Measurements from ENCODE around the gene CARD8.

CARD8 gene

DNA sequence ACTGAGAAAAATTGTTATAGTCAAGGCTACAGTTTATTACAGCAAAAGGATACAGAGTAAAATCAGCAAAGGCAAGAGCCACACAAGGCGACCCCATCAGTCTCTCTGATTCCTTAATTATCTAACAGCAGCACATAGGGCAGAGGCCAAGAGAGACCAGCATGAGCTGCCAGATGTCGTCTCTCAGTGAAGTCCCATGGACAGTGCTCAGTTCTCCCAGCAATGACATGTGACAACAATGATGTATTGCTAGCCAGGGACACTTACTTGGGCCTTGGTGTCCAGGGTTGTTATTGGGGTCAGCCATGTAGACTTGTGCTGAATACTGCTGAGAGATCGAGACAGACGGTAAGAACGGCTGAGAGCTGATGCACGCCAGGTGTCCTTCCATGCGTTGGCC, 63.0 kb downstream of the CARD8 start:
- CTCF ChIA-PET: no interaction called here
- POLR2A ChIA-PET: no interaction called here

DNA sequence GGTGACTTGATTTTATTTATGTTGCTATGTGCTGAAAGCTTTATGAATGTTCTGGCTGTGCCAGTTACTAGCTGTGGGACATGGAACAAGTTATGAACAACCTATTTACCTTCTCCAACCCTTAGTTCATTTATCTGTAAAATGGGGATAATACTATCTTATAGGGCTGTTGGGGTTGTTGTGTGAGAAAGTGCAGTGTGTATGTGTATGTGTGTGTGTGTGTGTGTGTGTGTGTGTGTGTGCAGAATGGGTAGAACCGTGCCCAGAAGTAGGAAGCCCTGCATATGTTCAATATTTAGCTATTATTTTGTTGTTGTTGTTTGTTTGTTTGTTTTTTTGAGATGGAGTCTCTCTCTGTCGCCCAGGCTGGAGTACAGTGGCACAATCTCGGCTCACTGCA, 64.8 kb downstream of the CARD8 start:
- POLR2A ChIA-PET: interaction anchor here (1.0 to 2.6 kb wide), 2 partner anchors 13 to 19 kb away, joined by 3 to 12 read pairs; no protein-coding TSS in a partner anchor

More for the DNA sequence above, 63.0 kb downstream of the CARD8 start:
- no peak for DNase-seq (ENCODE audit: extremely low spot score)
- TF ChIP-seq SUZ12 (IDR thresholded peaks at IDR 0.05): no peak
- TF ChIP-seq FOXM1 (IDR thresholded peaks at IDR 0.05; ENCODE audit: borderline replicate concordance): no peak
- TF ChIP-seq ELF4 (IDR thresholded peaks at IDR 0.05): no peak
- TF ChIP-seq BHLHE40 (IDR thresholded peaks at IDR 0.05; ENCODE audit: borderline replicate concordance): no peak
- TF ChIP-seq L3MBTL2 (conservative IDR thresholded peaks at IDR 0.05): no peak
- TF ChIP-seq FOXK2 (IDR thresholded peaks at IDR 0.05): no peak
- no peak for TF ChIP-seq FOXA1 (IDR thresholded peaks at IDR 0.05)
- TF ChIP-seq SP1 (IDR thresholded peaks at IDR 0.05): no peak
- no peak for TF ChIP-seq ARNT (IDR thresholded peaks at IDR 0.05)
- TF ChIP-seq CTBP1 (IDR thresholded peaks at IDR 0.05; ENCODE audit: borderline replicate concordance): no peak
- no peak for TF ChIP-seq HDGF (IDR thresholded peaks at IDR 0.05; ENCODE audit: borderline replicate concordance)

DNA sequence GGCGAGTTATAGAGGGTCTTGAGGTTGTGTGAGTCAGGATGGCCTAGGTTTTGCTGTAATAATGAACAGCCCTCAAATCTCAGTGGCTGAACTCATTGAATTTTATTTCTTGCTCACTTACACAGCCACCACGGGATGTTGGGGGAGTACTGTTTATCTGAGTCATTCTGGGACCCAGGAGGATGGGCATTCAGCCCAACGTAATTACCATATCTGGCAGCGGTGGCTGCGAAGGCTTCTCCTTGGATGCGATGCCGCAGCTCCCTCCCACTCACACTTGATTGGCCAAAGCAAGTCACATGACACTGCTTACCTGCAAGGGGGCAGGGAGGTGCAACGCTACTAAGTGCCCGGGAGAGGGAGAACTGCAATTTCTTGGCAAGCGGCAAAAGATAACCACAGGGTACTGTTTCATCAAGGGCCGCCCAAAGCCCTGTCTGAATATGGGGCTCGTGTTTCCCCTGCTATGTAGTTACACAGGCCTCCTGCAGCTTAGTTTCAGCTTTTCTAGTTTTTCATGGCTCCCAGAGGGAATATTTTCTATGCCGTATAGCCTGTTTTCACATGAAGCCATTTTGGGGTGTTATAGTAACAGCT, 65.3 kb downstream of the CARD8 start:
- TF ChIP-seq L3MBTL2 (conservative IDR thresholded peaks at IDR 0.05) (peak; percentile 65; the same call in 1 of the 2 replicates), CTBP1 (IDR thresholded peaks at IDR 0.05; ENCODE audit: borderline replicate concordance) (no peak)
- POLR2A ChIA-PET: interaction anchor here (1.0 to 2.6 kb wide), 2 partner anchors 13 to 19 kb away, joined by 3 to 12 read pairs; no protein-coding TSS in a partner anchor
- peak; percentile 85 for DNase-seq (ENCODE audit: extremely low spot score)
- CTCF ChIA-PET: interaction anchor here (0.6 to 0.9 kb wide), 2 partner anchors 13 to 95 kb away, joined by 3 read pairs; no protein-coding TSS in a partner anchor

More for the DNA sequence above, 64.8 kb downstream of the CARD8 start:
- CTCF ChIA-PET: interaction anchor here (0.9 kb wide), 1 partner anchor 12 kb away, joined by 3 read pairs; no protein-coding TSS in a partner anchor
- DNase-seq (ENCODE audit: extremely low spot score): no peak
- no peak for TF ChIP-seq FOXM1 (IDR thresholded peaks at IDR 0.05; ENCODE audit: borderline replicate concordance)
- no peak for TF ChIP-seq ZNF384 (IDR thresholded peaks at IDR 0.05)
- no peak for TF ChIP-seq ARNT (IDR thresholded peaks at IDR 0.05)
- no peak for TF ChIP-seq FOXA1 (IDR thresholded peaks at IDR 0.05)
- TF ChIP-seq, protein P1, sequence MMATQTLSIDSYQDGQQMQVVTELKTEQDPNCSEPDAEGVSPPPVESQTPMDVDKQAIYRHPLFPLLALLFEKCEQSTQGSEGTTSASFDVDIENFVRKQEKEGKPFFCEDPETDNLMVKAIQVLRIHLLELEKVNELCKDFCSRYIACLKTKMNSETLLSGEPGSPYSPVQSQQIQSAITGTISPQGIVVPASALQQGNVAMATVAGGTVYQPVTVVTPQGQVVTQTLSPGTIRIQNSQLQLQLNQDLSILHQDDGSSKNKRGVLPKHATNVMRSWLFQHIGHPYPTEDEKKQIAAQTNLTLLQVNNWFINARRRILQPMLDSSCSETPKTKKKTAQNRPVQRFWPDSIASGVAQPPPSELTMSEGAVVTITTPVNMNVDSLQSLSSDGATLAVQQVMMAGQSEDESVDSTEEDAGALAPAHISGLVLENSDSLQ (IDR thresholded peaks at IDR 0.05): no peak
- no peak for TF ChIP-seq FOXK2 (IDR thresholded peaks at IDR 0.05)
- no peak for TF ChIP-seq TARDBP (IDR thresholded peaks at IDR 0.05)
- TF ChIP-seq HDGF (IDR thresholded peaks at IDR 0.05; ENCODE audit: borderline replicate concordance): no peak
- no peak for TF ChIP-seq SUZ12 (IDR thresholded peaks at IDR 0.05)
- no peak for TF ChIP-seq LEF1 (IDR thresholded peaks at IDR 0.05; ENCODE audit: borderline replicate concordance)
- TF ChIP-seq CTBP1 (IDR thresholded peaks at IDR 0.05; ENCODE audit: borderline replicate concordance): no peak
- TF ChIP-seq SP1 (IDR thresholded peaks at IDR 0.05): no peak
- no peak for TF ChIP-seq BHLHE40 (IDR thresholded peaks at IDR 0.05; ENCODE audit: borderline replicate concordance)
- TF ChIP-seq NFRKB (IDR thresholded peaks at IDR 0.05): no peak
- no peak for TF ChIP-seq ELF4 (IDR thresholded peaks at IDR 0.05)
- TF ChIP-seq L3MBTL2 (conservative IDR thresholded peaks at IDR 0.05): no peak

DNA sequence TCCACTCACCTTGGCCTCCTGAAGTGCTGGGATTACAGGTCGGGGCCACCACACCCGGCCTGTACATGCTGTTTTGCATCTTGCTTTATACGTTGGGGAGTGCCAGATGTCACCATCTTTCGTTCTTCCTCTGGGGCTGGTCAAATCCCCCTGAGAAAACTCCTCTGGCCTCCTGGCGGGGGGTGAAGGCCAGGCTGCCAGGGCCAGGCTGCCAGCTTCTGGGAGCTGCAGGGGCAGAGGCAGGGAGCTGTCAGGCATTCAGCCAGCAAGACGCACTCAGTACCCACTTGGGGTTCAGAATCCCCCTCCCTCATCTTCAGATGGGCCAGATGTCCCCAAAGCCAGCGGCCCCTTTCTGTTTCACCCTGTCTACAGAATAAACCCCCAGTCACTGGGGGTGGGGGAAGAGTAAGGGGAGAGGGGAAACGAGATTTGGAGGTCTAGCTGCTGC, 69.1 kb downstream of the CARD8 start:
- ChIA-PET CTCF (no interaction called here), POLR2A (no interaction called here)
- no peak for DNase-seq (ENCODE audit: extremely low spot score)
- TF ChIP-seq BHLHE40 (IDR thresholded peaks at IDR 0.05; ENCODE audit: borderline replicate concordance): no peak
- TF ChIP-seq CTBP1 (IDR thresholded peaks at IDR 0.05; ENCODE audit: borderline replicate concordance): no peak
- no peak for TF ChIP-seq TARDBP (IDR thresholded peaks at IDR 0.05)
- TF ChIP-seq FOXK2 (IDR thresholded peaks at IDR 0.05): no peak
- TF ChIP-seq, protein P1 (IDR thresholded peaks at IDR 0.05): no peak
- no peak for TF ChIP-seq SP1 (IDR thresholded peaks at IDR 0.05)
- TF ChIP-seq SUZ12 (IDR thresholded peaks at IDR 0.05): no peak
- TF ChIP-seq NFRKB (IDR thresholded peaks at IDR 0.05): no peak
- TF ChIP-seq ZNF384 (IDR thresholded peaks at IDR 0.05): no peak
- no peak for TF ChIP-seq FOXA1 (IDR thresholded peaks at IDR 0.05)
- no peak for TF ChIP-seq FOXM1 (IDR thresholded peaks at IDR 0.05; ENCODE audit: borderline replicate concordance)
- no peak for TF ChIP-seq L3MBTL2 (conservative IDR thresholded peaks at IDR 0.05)
- no peak for TF ChIP-seq HDGF (IDR thresholded peaks at IDR 0.05; ENCODE audit: borderline replicate concordance)
- TF ChIP-seq LEF1 (IDR thresholded peaks at IDR 0.05; ENCODE audit: borderline replicate concordance): no peak
- no peak for TF ChIP-seq ELF4 (IDR thresholded peaks at IDR 0.05)
- TF ChIP-seq ARNT (IDR thresholded peaks at IDR 0.05): no peak

DNA sequence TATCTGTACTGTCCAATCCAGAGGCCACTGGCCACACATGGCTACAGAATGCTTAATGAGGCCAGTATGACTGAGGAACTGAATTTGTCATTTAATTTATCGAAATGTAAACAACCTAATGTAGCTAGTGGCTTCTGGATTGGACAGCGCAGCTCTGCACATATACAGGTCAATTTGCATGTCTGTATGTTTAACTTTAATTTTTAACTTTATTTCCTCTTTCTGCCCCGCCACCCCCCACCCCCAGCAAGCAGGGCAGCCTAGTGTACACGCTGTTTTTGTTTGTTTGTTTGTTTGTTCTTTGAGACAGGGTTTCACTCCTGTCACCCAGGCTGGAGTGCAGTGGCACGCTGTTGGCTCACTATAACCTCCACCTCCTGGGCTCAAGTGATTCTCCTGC, 69.7 kb downstream of the CARD8 start:
- CTCF ChIA-PET: no interaction called here
- DNase-seq (ENCODE audit: extremely low spot score): no peak
- POLR2A ChIA-PET: no interaction called here
- TF ChIP-seq LEF1 (IDR thresholded peaks at IDR 0.05; ENCODE audit: borderline replicate concordance) (no peak), ZNF384 (IDR thresholded peaks at IDR 0.05) (no peak), SUZ12 (IDR thresholded peaks at IDR 0.05) (no peak), CTBP1 (IDR thresholded peaks at IDR 0.05; ENCODE audit: borderline replicate concordance) (no peak)

DNA sequence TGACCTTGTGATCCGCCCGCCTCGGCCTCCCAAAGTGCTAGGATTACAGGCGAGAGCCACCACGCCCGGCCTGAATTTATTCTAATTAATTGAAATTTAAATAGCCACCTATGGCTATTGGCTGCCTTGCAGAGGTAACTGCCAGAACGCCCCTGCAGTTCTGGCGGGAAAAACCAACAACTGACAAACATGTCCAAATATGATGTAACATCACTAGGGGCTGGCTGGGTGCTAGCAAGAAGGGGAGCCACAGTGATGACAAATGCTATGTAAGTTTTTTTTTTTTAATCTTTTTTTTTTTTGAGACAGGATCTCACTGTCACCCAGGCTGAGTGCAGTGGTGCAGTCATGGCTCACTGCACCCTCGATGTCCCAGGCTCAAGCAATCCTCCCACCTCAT, 72.4 kb downstream of the CARD8 start:
- no peak for DNase-seq (ENCODE audit: extremely low spot score)
- CTCF ChIA-PET: no interaction called here
- POLR2A ChIA-PET: interaction anchor here (1.5 kb wide), 1 partner anchor 12 kb away, joined by 6 read pairs; the partner anchor contains the start of gene ZSWIM9
- no peak for TF ChIP-seq ELF4 (IDR thresholded peaks at IDR 0.05)
- no peak for TF ChIP-seq HDGF (IDR thresholded peaks at IDR 0.05; ENCODE audit: borderline replicate concordance)
- no peak for TF ChIP-seq BHLHE40 (IDR thresholded peaks at IDR 0.05; ENCODE audit: borderline replicate concordance)
- TF ChIP-seq, protein P1 (IDR thresholded peaks at IDR 0.05): no peak
- TF ChIP-seq L3MBTL2 (conservative IDR thresholded peaks at IDR 0.05): no peak
- TF ChIP-seq SUZ12 (IDR thresholded peaks at IDR 0.05): no peak
- no peak for TF ChIP-seq FOXM1 (IDR thresholded peaks at IDR 0.05; ENCODE audit: borderline replicate concordance)
- TF ChIP-seq ARNT (IDR thresholded peaks at IDR 0.05): no peak
- no peak for TF ChIP-seq NFRKB (IDR thresholded peaks at IDR 0.05)
- no peak for TF ChIP-seq TARDBP (IDR thresholded peaks at IDR 0.05)
- TF ChIP-seq ZNF384 (IDR thresholded peaks at IDR 0.05): no peak
- no peak for TF ChIP-seq CTBP1 (IDR thresholded peaks at IDR 0.05; ENCODE audit: borderline replicate concordance)
- TF ChIP-seq LEF1 (IDR thresholded peaks at IDR 0.05; ENCODE audit: borderline replicate concordance): no peak

Measured in HEK293T (cell line).